CD4-positive, alpha-beta T cell (primary cell): Measurements from ENCODE around the gene GUCD1. TPM values are rescaled to one million over a fixed set of nuclear protein-coding genes. Genes with fewer than 3 reads are reported as not detected.
A peak's percentile ranks its signal among the peaks of the same experiment; 100 is the strongest.

Experiments
- ATAC-seq: fragments of 200-7000 bp; cut with Tn5 transposase; one replicate; pipeline ENCODE4 v1.10.0; 2022; ENCODE audit warnings: mild to moderate bottlenecking; ENCODE audit not compliant: poor library complexity
- CTCF ChIA-PET: fragments of 350-600 bp; sonication (Branson Sonifier 250); formaldehyde crosslinking; loops from one replicate; lab custom pipeline; 2021; ENCODE audit warnings: antibody characterized with exemption, inconsistent platforms; lab: Charles Lee
- POLR2A ChIA-PET: fragments of 350-600 bp; sonication (Branson Sonifier 250); formaldehyde crosslinking; loops from one replicate; lab custom pipeline; 2021; ENCODE audit warnings: antibody characterized with exemption, inconsistent platforms; lab: Charles Lee
- DNase-seq, 14 experiments: peaks; one replicate each; pipeline ENCODE4 v3.0.0-alpha.2; 2013 to 2020; ENCODE audit warnings: mixed read lengths in 2 of 14
- H3K27ac ChIP-seq, 2 donors: one replicate each; pipeline versions ENCODE4 v1.5.1 to v1.7.0; 2013; ENCODE audit warnings: low read length in 2 of 2, low read depth in 1 of 2, mild to moderate bottlenecking in 1 of 2
- H3K27me3 ChIP-seq, 2 experiments: 1 replicate in 1 of 2; 2 replicates in 1 of 2; pipeline versions ENCODE4 v1.6.1 to v1.7.0; 2013; ENCODE audit warnings: low read length in 2 of 2, control low read depth in 1 of 2, mild to moderate bottlenecking in 1 of 2, moderate library complexity in 1 of 2; ENCODE audit not compliant: insufficient read depth in 2 of 2, control insufficient read depth in 1 of 2
- H3K36me3 ChIP-seq: one replicate; pipeline ENCODE4 v1.6.1; 2013; ENCODE audit warnings: low read length, control low read depth; ENCODE audit not compliant: insufficient read depth
- H3K4me1 ChIP-seq: one replicate; pipeline ENCODE4 v1.6.1; 2013; ENCODE audit warnings: low read length, control low read depth; ENCODE audit not compliant: insufficient read depth
- H3K4me3 ChIP-seq: one replicate; pipeline ENCODE4 v1.5.1; 2013; ENCODE audit warnings: mild to moderate bottlenecking, low read length, moderate library complexity
- H3K9me3 ChIP-seq, 2 experiments: 1 replicate in 1 of 2; 2 replicates in 1 of 2; pipeline versions ENCODE4 v1.6.1 to v1.7.0; 2013; ENCODE audit warnings: low read length in 2 of 2, mild to moderate bottlenecking in 2 of 2, control low read depth in 1 of 2, moderate library complexity in 1 of 2; ENCODE audit not compliant: control insufficient read depth in 1 of 2, insufficient read depth in 1 of 2
- H3K27ac Mint-ChIP-seq: one replicate; pipeline ENCODE4 v1.8.0; 2020; ENCODE audit warnings: mixed read lengths
- H3K27me3 Mint-ChIP-seq: one replicate; pipeline ENCODE4 v1.8.0; 2021; ENCODE audit warnings: mixed read lengths
- H3K36me3 Mint-ChIP-seq: one replicate; pipeline ENCODE4 v1.8.0; 2021; ENCODE audit warnings: low read depth, mixed read lengths
- H3K4me1 Mint-ChIP-seq: one replicate; pipeline ENCODE4 v1.8.0; 2021; ENCODE audit warnings: low read depth, mixed read lengths
- H3K4me3 Mint-ChIP-seq: one replicate; pipeline ENCODE4 v1.8.0; 2020; ENCODE audit warnings: mild to moderate bottlenecking, mixed read lengths
- H3K9me3 Mint-ChIP-seq: one replicate; pipeline ENCODE4 v1.8.0; 2020; ENCODE audit warnings: mixed read lengths
- CTCF ChIP-seq: fragments of 200-600 bp; IDR thresholded peaks from one replicate; pipeline ENCODE4 v1.8.0; 2022; ENCODE audit warnings: antibody characterized with exemption, mild to moderate bottlenecking
- intact Hi-C, 2 experiments: fragments of 100-400 bp; cut with DNase I in 1 of 2; cut with micrococcal nuclease in 1 of 2; formaldehyde crosslinking; loops; one replicate each; pipeline versions ENCODE4 v1.15.1 to v1.9.0; 2023 to 2025; cut with DNase I, micrococcal nuclease
- total RNA-seq, 174 experiments: library from RNA in 2 of 174; stranded (reverse) in 2 of 174; gene quantifications; one replicate each; pipeline ENCODE4 v1.2.3 and lab custom pipeline; 2021 to 2026

Gene GUCD1
- total RNA-seq, 2 experiments from 2014 or later, result 60.9 to 68.3 TPM

- H3K4me3 Mint-ChIP-seq, result no peak overlapping the region
- H3K4me1 Mint-ChIP-seq, result no peaks in the 10 kb centered on the region
- H3K27me3 ChIP-seq, result peaks cover 0 to 4% of the 10 kb centered on the region in 2 experiments
- no peak overlapping the region for H3K27ac ChIP-seq
- ATAC-seq (no peak), DNase-seq (peak in 2 of 14 experiments; percentile 48 to 58)
- H3K36me3 ChIP-seq, result no peaks in the 10 kb centered on the region
- no peaks in the 10 kb centered on the region for H3K36me3 Mint-ChIP-seq
- H3K4me1 ChIP-seq, result no peaks in the 10 kb centered on the region
- no peak for TF ChIP-seq CTCF
- CTCF ChIA-PET, result no interaction called here
- H3K9me3 Mint-ChIP-seq, result no peaks in the 10 kb centered on the region
- H3K27ac Mint-ChIP-seq, result no peak overlapping the region
- no peaks in the 10 kb centered on the region for H3K9me3 ChIP-seq
- intact Hi-C loops, result no loop called here
- POLR2A ChIA-PET, result no interaction called here
- H3K4me3 ChIP-seq, result no peak overlapping the region
- no peaks in the 10 kb centered on the region for H3K27me3 Mint-ChIP-seq
These were observed 42.9 kb downstream of the GUCD1 start for GRCh38 chr22:24512043-24512442.

GRCh38 chr22:24510637-24511625 is 44.0 kb downstream of the GUCD1 start:
- Histone ChIP-seq H3K4me1 (no peaks in the 10 kb centered on the region), H3K4me3 (no peak overlapping the region), H3K36me3 (no peaks in the 10 kb centered on the region), H3K9me3 (no peaks in the 10 kb centered on the region), H3K27me3 (peaks cover 0 to 4% of the 10 kb centered on the region in 2 experiments), H3K27ac (no peak overlapping the region)
- peak in 3 of 14 experiments; percentile 16 to 51 (median 42) for DNase-seq
- no peak for ATAC-seq
- H3K4me1 Mint-ChIP-seq, result no peaks in the 10 kb centered on the region
- no peak for TF ChIP-seq CTCF
- H3K27ac Mint-ChIP-seq, result no peak overlapping the region
- intact Hi-C loops, result no loop called here
- no peaks in the 10 kb centered on the region for H3K27me3 Mint-ChIP-seq
- H3K36me3 Mint-ChIP-seq, result no peaks in the 10 kb centered on the region
- CTCF ChIA-PET, result no interaction called here
- H3K9me3 Mint-ChIP-seq, result no peaks in the 10 kb centered on the region
- POLR2A ChIA-PET, result no interaction called here
- H3K4me3 Mint-ChIP-seq, result no peak overlapping the region

GRCh38 chr22:24507716-24508115 is 47.2 kb downstream of the GUCD1 start:
- POLR2A ChIA-PET, result no interaction called here
- Histone ChIP-seq H3K4me3 (no peak overlapping the region), H3K27ac (no peak overlapping the region), H3K9me3 (no peaks in the 10 kb centered on the region), H3K27me3 (no peaks in the 10 kb centered on the region), H3K4me1 (peaks cover 2% of the 10 kb centered on the region), H3K36me3 (no peaks in the 10 kb centered on the region)
- DNase-seq (no peak), ATAC-seq (no peak)
- no peaks in the 10 kb centered on the region for H3K36me3 Mint-ChIP-seq
- H3K9me3 Mint-ChIP-seq, result no peaks in the 10 kb centered on the region
- no peak overlapping the region for H3K4me3 Mint-ChIP-seq
- intact Hi-C loops, result no loop called here
- no peak for TF ChIP-seq CTCF
- no peak overlapping the region for H3K27ac Mint-ChIP-seq
- no peaks in the 10 kb centered on the region for H3K27me3 Mint-ChIP-seq
- peaks cover 3% of the 10 kb centered on the region for H3K4me1 Mint-ChIP-seq
- CTCF ChIA-PET, result interaction anchor here (0.6 kb wide), 1 partner anchor 14 kb away, joined by 3 read pairs; no protein-coding TSS in a partner anchor
